Endothelial cell of umbilical vein (primary cell): ENCODE data around the gene PALB2.

ENCODE experiments used
- POLR2A ChIP-seq: IDR thresholded peaks from 2 replicates; pipeline ENCODE4 v1.6.1; 2012; ENCODE audit warnings: low read depth, mild to moderate bottlenecking, control low read depth, low read length
- TF ChIP-seq, protein P1 (sequence below), 2 donors: IDR thresholded peaks; 1 replicate in 1 of 2; 2 replicates in 1 of 2; pipeline ENCODE4 v1.5.1; 2011; ENCODE audit warnings: low read length in 2 of 2, mild to moderate bottlenecking in 2 of 2, moderate library complexity in 2 of 2, control low read depth in 1 of 2, inconsistent platforms in 1 of 2, low read depth in 1 of 2; ENCODE audit not compliant: insufficient read depth in 1 of 2; ENCODE audit errors: extremely low read depth in 1 of 2

DNA sequence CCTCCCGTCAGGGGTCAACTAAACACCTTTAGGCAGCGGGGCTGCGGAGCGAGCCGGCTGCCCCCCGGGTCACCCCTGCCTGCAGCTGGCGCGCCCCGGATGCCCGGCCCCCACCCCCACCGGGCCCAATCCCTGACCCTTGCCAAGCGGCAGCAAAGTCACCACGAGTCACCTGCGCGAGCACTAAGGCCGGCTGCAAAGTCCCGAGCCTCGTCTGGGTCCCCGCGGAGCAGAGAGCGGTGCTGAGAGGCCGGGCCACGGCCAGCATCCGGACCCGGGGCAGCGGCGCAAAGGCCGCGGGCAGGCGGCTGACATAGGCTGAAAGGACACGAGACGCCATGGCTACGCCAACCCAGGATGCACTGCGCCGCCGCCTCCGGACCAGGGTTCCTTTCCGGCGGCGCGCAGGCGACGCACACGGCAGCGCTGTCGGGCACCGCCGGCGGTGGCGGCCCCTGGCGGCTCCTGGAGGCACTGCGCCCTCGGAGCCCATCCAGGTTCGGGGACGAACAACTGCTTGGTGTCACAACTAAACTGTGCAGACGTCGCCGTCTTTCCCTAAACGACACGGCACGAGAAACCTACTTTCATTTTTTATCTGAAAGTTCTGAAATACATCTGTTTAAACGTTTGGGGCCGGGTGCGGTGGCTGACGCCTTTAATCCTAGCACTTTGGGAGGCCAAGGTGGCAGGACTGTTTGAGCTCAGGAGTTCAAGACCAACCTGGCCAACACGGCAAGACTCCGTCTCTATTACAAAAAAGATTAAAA is 45.0 kb downstream of the PALB2 start, which contains the start of gene NDUFAB1:
- TF ChIP-seq, protein P1, sequence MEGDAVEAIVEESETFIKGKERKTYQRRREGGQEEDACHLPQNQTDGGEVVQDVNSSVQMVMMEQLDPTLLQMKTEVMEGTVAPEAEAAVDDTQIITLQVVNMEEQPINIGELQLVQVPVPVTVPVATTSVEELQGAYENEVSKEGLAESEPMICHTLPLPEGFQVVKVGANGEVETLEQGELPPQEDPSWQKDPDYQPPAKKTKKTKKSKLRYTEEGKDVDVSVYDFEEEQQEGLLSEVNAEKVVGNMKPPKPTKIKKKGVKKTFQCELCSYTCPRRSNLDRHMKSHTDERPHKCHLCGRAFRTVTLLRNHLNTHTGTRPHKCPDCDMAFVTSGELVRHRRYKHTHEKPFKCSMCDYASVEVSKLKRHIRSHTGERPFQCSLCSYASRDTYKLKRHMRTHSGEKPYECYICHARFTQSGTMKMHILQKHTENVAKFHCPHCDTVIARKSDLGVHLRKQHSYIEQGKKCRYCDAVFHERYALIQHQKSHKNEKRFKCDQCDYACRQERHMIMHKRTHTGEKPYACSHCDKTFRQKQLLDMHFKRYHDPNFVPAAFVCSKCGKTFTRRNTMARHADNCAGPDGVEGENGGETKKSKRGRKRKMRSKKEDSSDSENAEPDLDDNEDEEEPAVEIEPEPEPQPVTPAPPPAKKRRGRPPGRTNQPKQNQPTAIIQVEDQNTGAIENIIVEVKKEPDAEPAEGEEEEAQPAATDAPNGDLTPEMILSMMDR (IDR thresholded peaks at IDR 0.05; ENCODE audit: extremely low read depth in 1 of 2, insufficient read depth in 1 of 2, low read depth in 1 of 2, low read length in 2 of 2) = peak; percentile 91 to 99
- TF ChIP-seq POLR2A = peak; percentile 83
